ENCODE measurements around the gene TBX5.

TBX5 gene

DNA sequence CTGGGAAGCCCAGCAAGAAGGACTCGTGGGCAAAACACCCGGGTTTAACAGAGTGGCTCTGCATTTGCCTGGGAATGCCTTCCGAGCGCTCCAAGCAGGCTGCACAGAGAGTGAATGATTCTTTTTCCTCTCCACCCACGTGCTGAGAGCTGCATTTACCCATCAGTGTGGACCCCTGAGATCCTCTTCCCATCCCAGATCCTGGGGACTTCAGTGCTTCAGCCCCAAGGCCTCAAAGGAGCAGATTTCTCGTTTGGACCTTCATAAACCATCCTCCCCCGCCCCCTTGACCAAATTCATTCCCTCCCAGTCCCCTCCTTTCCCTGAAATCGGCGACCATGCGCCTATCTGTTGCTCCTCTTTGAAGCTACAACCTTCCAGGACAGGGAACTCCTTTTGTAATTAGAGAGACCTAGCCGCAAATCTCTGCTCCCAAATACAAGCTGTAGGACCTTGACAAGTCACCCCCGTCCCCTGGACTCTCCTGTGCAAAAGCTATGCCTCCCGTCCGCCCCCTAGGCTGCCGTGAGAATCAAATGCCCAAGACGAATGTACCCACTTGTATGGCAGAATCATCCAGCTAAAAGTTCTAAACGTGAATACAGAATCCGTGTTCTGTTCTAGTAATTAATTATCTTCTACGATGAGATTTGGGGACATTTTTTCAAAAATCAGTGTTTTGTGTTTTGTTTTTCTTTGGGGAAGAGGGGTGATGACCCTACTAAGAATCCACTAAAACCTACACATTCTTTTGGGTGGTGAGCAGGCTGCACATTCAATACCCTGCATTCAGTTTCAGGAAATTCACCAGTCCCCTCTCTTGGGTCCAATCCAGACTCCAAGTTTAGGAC is 8.8 kb downstream of the TBX5 start:
- Histone ChIP-seq H3K27ac (ENCODE audit: low read length) (no peak overlapping the region), H3K4me1 (ENCODE audit: control insufficient read depth, insufficient read depth, low read length) (peaks cover 13% of the 10 kb centered on the region), H3K4me3 (ENCODE audit: low read length) (no peak overlapping the region), H3K9me3 (ENCODE audit: control insufficient read depth, insufficient read depth, low read length) (no peaks in the 10 kb centered on the region; the same call in 1 of the 2 replicates), H3K27me3 (ENCODE audit: control insufficient read depth, insufficient read depth, low read length) (peaks cover 89% of the 10 kb centered on the region), H3K36me3 (ENCODE audit: control insufficient read depth, insufficient read depth, low read length) (no peaks in the 10 kb centered on the region)
- WGBS (ENCODE audit: insufficient coverage, insufficient read length) = no CpG with 5 or more reads among the region's 19 CpGs
- no peak for DNase-seq (ENCODE audit: low read depth, low spot score)

DNA sequence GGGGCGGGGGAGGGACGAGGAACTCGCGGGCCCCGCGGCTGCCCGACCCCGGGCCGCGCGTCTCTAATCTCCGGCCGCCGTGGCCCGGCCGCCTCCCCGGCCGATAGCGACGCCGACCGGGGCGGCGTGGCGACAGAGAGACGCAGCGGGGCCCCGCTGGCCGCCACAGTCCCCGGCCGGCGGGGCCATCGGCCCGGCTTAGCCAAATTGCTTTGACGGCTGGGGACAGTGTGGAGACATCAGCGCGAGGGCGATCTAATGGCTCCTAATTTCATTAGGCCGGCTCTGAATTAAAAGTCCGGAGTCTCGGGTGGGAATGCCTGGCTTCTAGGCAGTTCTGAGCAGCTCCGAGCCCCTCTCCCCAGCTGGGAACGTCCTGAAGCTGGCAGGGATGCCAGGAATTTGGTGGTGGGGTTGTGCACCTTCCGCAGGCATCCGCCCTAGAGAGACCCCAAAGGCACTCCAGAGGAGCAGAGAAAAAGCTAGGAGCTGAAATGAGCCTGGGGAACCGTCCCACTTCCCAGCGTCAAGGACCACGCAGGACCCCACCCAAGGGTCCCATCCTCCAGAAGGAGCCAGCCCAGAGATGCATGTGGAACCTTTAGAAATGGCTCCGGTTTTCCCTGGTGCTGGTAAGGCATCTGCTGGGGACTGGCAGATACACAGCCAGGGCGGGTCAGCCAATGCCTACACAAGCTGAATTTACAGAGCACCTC is 9.6 kb downstream of the TBX5 start:
- Histone ChIP-seq H3K4me1 (ENCODE audit: control insufficient read depth, insufficient read depth, low read length) (peaks cover 13% of the 10 kb centered on the region), H3K27me3 (ENCODE audit: control insufficient read depth, insufficient read depth, low read length) (peaks cover 82% of the 10 kb centered on the region), H3K27ac (ENCODE audit: low read length) (no peak overlapping the region), H3K9me3 (ENCODE audit: control insufficient read depth, insufficient read depth, low read length) (no peaks in the 10 kb centered on the region; the same call in 1 of the 2 replicates), H3K4me3 (ENCODE audit: low read length) (no peak overlapping the region), H3K36me3 (ENCODE audit: control insufficient read depth, insufficient read depth, low read length) (no peaks in the 10 kb centered on the region)
- no peak for DNase-seq (ENCODE audit: low read depth, low spot score)
- WGBS (ENCODE audit: insufficient coverage, insufficient read length) = no CpG with 5 or more reads among the region's 50 CpGs

DNA sequence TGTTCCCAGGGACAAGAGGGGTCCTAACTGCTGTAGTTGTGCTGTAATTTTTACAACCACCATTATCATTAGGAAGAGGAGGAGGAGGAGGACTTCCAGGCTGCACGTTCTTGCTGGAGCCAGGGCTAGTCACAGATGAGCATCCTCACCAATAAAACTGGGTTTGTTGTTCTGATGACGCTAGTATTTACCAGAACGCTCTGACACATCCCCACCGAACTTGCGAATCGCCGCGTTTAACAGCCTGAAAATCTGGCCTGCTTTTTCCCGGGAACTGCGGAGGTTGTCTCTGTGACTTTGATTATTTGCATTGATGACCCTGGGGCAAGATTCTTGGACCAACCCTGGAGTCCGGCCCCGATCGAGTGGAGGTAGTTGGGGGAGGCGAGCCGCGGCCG is 10.2 kb downstream of the TBX5 start:
- no peaks in the 10 kb centered on the region; the same call in 1 of the 2 replicates for H3K9me3 ChIP-seq (ENCODE audit: control insufficient read depth, insufficient read depth, low read length)
- peaks cover 76% of the 10 kb centered on the region for H3K27me3 ChIP-seq (ENCODE audit: control insufficient read depth, insufficient read depth, low read length)
- H3K36me3 ChIP-seq (ENCODE audit: control insufficient read depth, insufficient read depth, low read length) = no peaks in the 10 kb centered on the region
- H3K4me1 ChIP-seq (ENCODE audit: control insufficient read depth, insufficient read depth, low read length) = peaks cover 13% of the 10 kb centered on the region
- no CpG with 5 or more reads among the region's 17 CpGs for WGBS (ENCODE audit: insufficient coverage, insufficient read length)
- DNase-seq (ENCODE audit: low read depth, low spot score) = no peak
- no peak overlapping the region for H3K4me3 ChIP-seq (ENCODE audit: low read length)
- no peak overlapping the region for H3K27ac ChIP-seq (ENCODE audit: low read length)

DNA sequence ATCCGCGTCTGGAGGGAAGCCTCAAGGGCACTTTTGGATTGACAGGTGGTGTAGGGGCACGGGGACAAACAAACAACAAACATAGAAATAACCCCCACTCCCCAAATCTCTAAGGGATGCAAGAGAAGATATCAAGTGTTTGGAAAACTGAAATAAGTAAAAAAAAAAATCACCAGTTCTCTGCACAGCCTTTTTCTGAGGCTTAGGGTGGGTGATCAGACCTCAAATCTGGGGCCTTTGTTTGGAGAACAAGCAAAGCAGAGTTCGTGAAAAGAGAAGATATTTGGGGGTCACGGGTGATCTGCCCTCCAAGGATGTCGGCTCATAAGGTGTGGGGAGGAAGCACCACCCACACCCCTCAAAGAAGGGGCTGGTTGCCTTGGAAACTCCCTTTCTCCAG is 10.7 kb downstream of the TBX5 start:
- H3K4me3 ChIP-seq (ENCODE audit: low read length) = no peak overlapping the region
- DNase-seq (ENCODE audit: low read depth, low spot score) = no peak
- no peaks in the 10 kb centered on the region; the same call in 1 of the 2 replicates for H3K9me3 ChIP-seq (ENCODE audit: control insufficient read depth, insufficient read depth, low read length)
- peaks cover 71% of the 10 kb centered on the region for H3K27me3 ChIP-seq (ENCODE audit: control insufficient read depth, insufficient read depth, low read length)
- H3K36me3 ChIP-seq (ENCODE audit: control insufficient read depth, insufficient read depth, low read length) = no peaks in the 10 kb centered on the region
- peaks cover 13% of the 10 kb centered on the region for H3K4me1 ChIP-seq (ENCODE audit: control insufficient read depth, insufficient read depth, low read length)
- no peak overlapping the region for H3K27ac ChIP-seq (ENCODE audit: low read length)
- no CpG with 5 or more reads among the region's 6 CpGs for whole genome bisulfite sequencing (ENCODE audit: insufficient coverage, insufficient read length)

DNA sequence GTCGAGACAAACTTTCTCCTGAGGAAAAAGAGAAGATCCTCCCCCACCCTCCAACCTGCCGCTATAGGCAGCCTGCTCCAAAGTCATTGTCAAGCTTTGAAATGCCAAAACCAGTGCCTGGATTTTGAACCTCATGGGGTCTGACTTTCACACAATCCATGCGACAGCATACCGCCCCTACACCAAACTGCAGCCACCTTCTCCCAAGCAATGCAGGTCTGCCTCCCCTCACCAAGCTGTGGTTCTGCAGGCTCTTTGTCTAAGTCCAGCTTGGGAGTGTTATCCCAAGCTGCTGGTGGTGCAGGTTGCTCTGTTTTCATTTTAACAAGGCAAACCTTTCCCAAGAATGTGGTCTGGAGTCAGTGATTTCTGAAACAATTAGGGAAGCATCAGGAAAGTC is 12.4 kb downstream of the TBX5 start:
- H3K36me3 ChIP-seq (ENCODE audit: control insufficient read depth, insufficient read depth, low read length) = no peaks in the 10 kb centered on the region
- H3K4me1 ChIP-seq (ENCODE audit: control insufficient read depth, insufficient read depth, low read length) = peaks cover 11% of the 10 kb centered on the region
- no peaks in the 10 kb centered on the region; the same call in 1 of the 2 replicates for H3K9me3 ChIP-seq (ENCODE audit: control insufficient read depth, insufficient read depth, low read length)
- no peak for DNase-seq (ENCODE audit: low read depth, low spot score)
- no CpG with 5 or more reads among the region's 4 CpGs for WGBS (ENCODE audit: insufficient coverage, insufficient read length)
- no peak overlapping the region for H3K4me3 ChIP-seq (ENCODE audit: low read length)
- peaks cover 57% of the 10 kb centered on the region for H3K27me3 ChIP-seq (ENCODE audit: control insufficient read depth, insufficient read depth, low read length)
- no peak overlapping the region for H3K27ac ChIP-seq (ENCODE audit: low read length)

DNA sequence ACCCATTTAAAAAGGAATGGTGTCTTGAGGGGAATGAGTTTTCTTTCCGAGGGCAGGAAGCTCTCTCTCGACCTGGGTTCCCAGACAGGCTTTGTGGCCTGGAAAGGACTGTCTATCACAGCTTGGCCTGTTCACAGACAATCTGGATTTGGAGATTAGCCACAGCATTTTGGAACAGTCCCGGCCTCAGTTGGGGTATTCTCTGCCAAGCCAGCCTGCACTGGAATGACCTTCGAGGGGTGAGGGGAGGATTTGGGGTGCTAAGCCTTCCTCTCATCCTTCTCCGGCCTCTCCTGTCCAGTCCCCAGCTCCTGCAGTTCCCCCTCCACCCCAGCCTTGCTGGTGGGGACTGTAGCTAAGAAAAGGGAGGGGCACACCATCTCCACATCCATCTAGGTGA is 13.0 kb downstream of the TBX5 start:
- no peaks in the 10 kb centered on the region for H3K36me3 ChIP-seq (ENCODE audit: control insufficient read depth, insufficient read depth, low read length)
- WGBS (ENCODE audit: insufficient coverage, insufficient read length) = no CpG with 5 or more reads among the region's 5 CpGs

DNA sequence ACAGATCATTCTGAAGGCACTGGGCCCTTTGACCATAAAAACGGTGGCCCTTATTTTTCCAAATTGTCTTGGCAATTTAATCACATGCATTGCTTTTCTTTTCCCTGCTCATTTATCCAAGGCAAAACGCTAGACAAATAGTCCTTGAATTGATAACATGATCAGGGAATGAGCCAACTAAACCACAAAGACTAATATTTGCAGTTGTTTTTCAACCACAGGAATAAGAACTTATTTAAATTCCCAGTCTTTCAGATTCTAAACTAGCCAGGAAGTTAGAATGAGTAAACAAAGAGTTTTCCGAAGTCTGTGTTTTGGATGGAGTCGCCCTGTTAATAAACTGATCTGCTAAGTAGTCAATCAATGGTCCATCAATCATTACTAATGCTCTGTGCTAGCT is 14.9 kb downstream of the TBX5 start:
- H3K4me3 ChIP-seq (ENCODE audit: low read length) = no peak overlapping the region
- no peaks in the 10 kb centered on the region for H3K36me3 ChIP-seq (ENCODE audit: control insufficient read depth, insufficient read depth, low read length)
- no peak for DNase-seq (ENCODE audit: low read depth, low spot score)
- WGBS (ENCODE audit: insufficient coverage, insufficient read length) = no CpG with 5 or more reads among the region's 4 CpGs
- H3K27me3 ChIP-seq (ENCODE audit: control insufficient read depth, insufficient read depth, low read length) = peaks cover 32% of the 10 kb centered on the region
- no peaks in the 10 kb centered on the region; the same call in 1 of the 2 replicates for H3K9me3 ChIP-seq (ENCODE audit: control insufficient read depth, insufficient read depth, low read length)
- H3K27ac ChIP-seq (ENCODE audit: low read length) = no peak overlapping the region
- peaks cover 11% of the 10 kb centered on the region for H3K4me1 ChIP-seq (ENCODE audit: control insufficient read depth, insufficient read depth, low read length)

More for the DNA sequence above, 13.0 kb downstream of the TBX5 start:
- Histone ChIP-seq H3K27ac (ENCODE audit: low read length) (no peak overlapping the region), H3K4me1 (ENCODE audit: control insufficient read depth, insufficient read depth, low read length) (peaks cover 11% of the 10 kb centered on the region), H3K4me3 (ENCODE audit: low read length) (no peak overlapping the region), H3K27me3 (ENCODE audit: control insufficient read depth, insufficient read depth, low read length) (peaks cover 50% of the 10 kb centered on the region), H3K9me3 (ENCODE audit: control insufficient read depth, insufficient read depth, low read length) (no peaks in the 10 kb centered on the region; the same call in 1 of the 2 replicates)
- no peak for DNase-seq (ENCODE audit: low read depth, low spot score)

DNA sequence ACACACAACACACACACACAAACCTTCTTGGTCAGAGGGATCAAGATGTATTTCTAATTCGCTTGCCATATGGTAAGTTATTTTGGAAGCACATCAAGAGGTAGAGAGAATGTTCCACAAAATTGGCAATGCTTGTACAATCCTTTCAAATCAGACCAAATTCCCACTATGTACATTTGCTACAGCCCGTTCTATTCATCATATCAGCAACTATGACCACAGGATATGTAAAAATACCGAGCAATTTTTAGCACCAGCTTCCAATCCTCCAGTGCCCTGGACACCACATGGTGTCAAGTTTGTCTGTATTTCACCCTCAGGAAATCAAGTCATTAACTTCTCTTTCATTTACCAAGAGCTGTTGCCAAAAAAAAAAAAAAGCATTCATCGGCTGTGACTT is 21.2 kb downstream of the TBX5 start:
- H3K9me3 ChIP-seq (ENCODE audit: control insufficient read depth, insufficient read depth, low read length) = no peaks in the 10 kb centered on the region
- no peak for DNase-seq (ENCODE audit: low read depth, low spot score)
- no peaks in the 10 kb centered on the region for H3K27me3 ChIP-seq (ENCODE audit: control insufficient read depth, insufficient read depth, low read length)
- no peaks in the 10 kb centered on the region for H3K36me3 ChIP-seq (ENCODE audit: control insufficient read depth, insufficient read depth, low read length)
- no CpG with 5 or more reads among the region's 4 CpGs for WGBS (ENCODE audit: insufficient coverage, insufficient read length)
- H3K27ac ChIP-seq (ENCODE audit: low read length) = no peak overlapping the region
- no peak overlapping the region for H3K4me3 ChIP-seq (ENCODE audit: low read length)
- H3K4me1 ChIP-seq (ENCODE audit: control insufficient read depth, insufficient read depth, low read length) = peaks cover 2% of the 10 kb centered on the region; the same call in 1 of the 2 replicates

DNA sequence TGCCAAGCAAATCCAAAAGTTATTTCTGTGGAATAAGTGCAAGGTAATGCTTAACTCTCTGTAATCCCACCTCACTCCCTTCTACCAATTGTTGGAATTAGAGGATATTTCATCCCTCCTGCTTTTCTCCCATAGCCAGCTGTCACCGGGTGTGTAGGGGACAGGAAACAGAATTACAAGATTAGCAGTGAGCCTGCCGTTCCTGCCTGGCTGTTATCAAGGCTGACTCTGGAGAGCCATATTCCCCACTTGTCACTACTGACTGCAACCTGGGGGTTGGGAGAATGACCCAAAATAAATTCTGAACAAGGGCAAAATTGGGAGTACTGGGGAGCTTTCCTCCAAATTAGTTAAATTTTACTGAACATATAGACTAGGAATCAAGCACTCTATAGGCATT is 24.8 kb downstream of the TBX5 start:
- no peak for DNase-seq (ENCODE audit: low read depth, low spot score)

DNA sequence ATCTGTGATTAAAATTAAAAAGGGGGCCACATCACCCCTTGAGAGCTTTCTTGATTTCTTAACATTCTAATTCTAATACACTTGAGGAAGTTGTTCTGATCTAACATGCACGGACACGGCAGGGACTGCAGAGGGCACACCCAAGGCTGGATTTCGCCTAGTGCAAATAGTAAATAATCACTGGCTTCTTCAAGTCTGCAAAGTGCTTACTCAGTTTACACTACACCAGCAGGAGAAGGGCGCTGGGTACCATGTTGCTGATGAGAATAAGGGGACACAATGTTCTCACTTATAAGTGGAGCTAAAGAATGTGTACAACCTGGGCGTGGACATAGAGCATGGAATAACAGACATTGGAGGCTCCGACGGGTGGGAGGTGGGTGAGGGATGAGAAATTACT is 34.2 kb downstream of the TBX5 start:
- Histone ChIP-seq H3K36me3 (ENCODE audit: control insufficient read depth, insufficient read depth, low read length) (no peaks in the 10 kb centered on the region), H3K4me1 (ENCODE audit: control insufficient read depth, insufficient read depth, low read length) (peaks cover under 1% of the 10 kb centered on the region; the same call in 1 of the 2 replicates), H3K27ac (ENCODE audit: low read length) (no peak overlapping the region), H3K9me3 (ENCODE audit: control insufficient read depth, insufficient read depth, low read length) (no peaks in the 10 kb centered on the region), H3K27me3 (ENCODE audit: control insufficient read depth, insufficient read depth, low read length) (no peaks in the 10 kb centered on the region), H3K4me3 (ENCODE audit: low read length) (no peak overlapping the region)
- no CpG with 5 or more reads among the region's 7 CpGs for WGBS (ENCODE audit: insufficient coverage, insufficient read length)
- no peak for DNase-seq (ENCODE audit: low read depth, low spot score)

More for the DNA sequence above, 24.8 kb downstream of the TBX5 start:
- no peak overlapping the region for H3K27ac ChIP-seq (ENCODE audit: low read length)
- H3K27me3 ChIP-seq (ENCODE audit: control insufficient read depth, insufficient read depth, low read length) = no peaks in the 10 kb centered on the region
- H3K36me3 ChIP-seq (ENCODE audit: control insufficient read depth, insufficient read depth, low read length) = no peaks in the 10 kb centered on the region
- H3K4me3 ChIP-seq (ENCODE audit: low read length) = no peak overlapping the region
- H3K4me1 ChIP-seq (ENCODE audit: control insufficient read depth, insufficient read depth, low read length) = peaks cover 3% of the 10 kb centered on the region; the same call in 1 of the 2 replicates
- H3K9me3 ChIP-seq (ENCODE audit: control insufficient read depth, insufficient read depth, low read length) = no peaks in the 10 kb centered on the region
- WGBS (ENCODE audit: insufficient coverage, insufficient read length) = no CpG with 5 or more reads among the region's 2 CpGs
